ENCODE measurements around the gene CD151. TPM values are rescaled to one million over a fixed set of nuclear protein-coding genes. Genes with fewer than 3 reads are reported as not detected.

CD151 gene
- total and polyA plus RNA-seq, 7 donors: 84.4 to 436 (median 248) TPM

DNA sequence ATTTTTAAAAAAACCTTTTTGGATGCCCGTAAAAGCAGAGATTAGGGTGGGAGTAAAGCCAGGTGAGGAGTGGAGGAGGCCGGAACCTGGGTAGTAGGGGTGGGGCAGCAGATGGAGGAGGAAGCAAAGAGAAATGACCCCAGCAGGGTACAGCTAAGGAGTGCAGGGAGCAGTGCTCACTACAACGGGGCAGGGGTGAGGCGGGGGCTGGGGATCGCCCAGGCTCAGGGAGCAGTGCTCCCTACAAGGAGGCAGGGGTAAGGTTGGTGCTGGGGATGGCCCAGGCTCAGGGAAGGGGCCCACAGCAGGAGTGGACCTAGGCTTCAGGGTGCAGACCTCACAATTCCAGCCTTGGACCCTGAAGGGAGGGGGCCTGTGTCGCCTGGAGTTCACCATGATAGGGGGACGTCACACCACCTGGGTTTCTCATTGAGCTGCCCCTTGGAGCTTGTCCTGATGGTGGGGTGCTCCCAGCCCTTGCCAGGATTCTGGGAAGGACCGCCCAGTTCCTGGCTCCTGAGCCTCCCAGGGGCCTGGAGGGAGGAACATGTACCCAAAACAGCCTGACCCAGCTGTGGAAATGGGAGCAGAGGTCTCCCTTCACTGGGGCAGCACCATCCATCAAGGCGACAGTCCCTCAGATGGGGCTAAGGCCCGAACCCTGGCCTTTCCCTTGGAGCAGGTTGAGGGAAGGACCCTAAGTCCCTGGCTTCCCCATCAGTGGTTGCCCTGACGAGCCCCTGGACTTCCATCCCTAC lies 16.9 kb upstream of the CD151 start:
- TF ChIP-seq POLR2A (IDR thresholded peaks at IDR 0.05) (no peak), POLR2AphosphoS5 (IDR thresholded peaks at IDR 0.05) (no peak), EP300 (IDR thresholded peaks at IDR 0.05) (no peak)
- TF ChIP-seq, protein P1, sequence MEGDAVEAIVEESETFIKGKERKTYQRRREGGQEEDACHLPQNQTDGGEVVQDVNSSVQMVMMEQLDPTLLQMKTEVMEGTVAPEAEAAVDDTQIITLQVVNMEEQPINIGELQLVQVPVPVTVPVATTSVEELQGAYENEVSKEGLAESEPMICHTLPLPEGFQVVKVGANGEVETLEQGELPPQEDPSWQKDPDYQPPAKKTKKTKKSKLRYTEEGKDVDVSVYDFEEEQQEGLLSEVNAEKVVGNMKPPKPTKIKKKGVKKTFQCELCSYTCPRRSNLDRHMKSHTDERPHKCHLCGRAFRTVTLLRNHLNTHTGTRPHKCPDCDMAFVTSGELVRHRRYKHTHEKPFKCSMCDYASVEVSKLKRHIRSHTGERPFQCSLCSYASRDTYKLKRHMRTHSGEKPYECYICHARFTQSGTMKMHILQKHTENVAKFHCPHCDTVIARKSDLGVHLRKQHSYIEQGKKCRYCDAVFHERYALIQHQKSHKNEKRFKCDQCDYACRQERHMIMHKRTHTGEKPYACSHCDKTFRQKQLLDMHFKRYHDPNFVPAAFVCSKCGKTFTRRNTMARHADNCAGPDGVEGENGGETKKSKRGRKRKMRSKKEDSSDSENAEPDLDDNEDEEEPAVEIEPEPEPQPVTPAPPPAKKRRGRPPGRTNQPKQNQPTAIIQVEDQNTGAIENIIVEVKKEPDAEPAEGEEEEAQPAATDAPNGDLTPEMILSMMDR (IDR thresholded peaks at IDR 0.05): no peak
- Histone ChIP-seq H3K36me3 (peaks cover 22 to 39% (median 24%) of the 10 kb centered on the region in 4 donors), H3K4me3 (no peak overlapping the region), H3K27ac (no peak overlapping the region), H3K4me1 (peaks cover 0 to 27% (median 24%) of the 10 kb centered on the region in 4 donors), H3K27me3 (no peaks in the 10 kb centered on the region), H3K9me3 (no peaks in the 10 kb centered on the region)
- DNase-seq: no peak
- WGBS, 2 donors: 85 to 89% methylated on average over 11 of the region's 11 CpGs
- intact Hi-C loops (cut with DNase I): no loop called here

DNA sequence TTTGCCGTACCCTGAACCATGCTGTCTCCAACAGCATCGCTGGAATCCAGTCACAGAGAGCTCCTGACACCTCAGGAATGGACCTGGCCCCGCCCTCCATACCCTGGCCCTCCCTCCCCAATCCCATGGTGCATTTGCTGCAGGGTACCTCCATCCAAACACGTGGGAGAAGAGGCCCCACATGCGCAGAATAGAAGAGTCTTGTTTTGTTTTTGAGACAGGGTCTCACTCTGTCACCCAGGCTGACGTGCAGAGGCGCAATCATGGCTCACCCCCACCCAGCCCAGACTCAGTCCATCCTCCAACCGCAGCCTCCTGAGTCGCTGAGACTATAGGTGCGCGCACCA lies 16.3 kb upstream of the CD151 start:
- Histone ChIP-seq H3K9me3 (no peaks in the 10 kb centered on the region), H3K4me3 (no peak overlapping the region), H3K27me3 (no peaks in the 10 kb centered on the region), H3K4me1 (peaks cover 0 to 27% (median 24%) of the 10 kb centered on the region in 4 donors), H3K36me3 (peaks cover 20 to 36% (median 22%) of the 10 kb centered on the region in 4 donors), H3K27ac (no peak overlapping the region)
- TF ChIP-seq POLR2A (IDR thresholded peaks at IDR 0.05): no peak
- intact Hi-C loops (cut with DNase I): no loop called here
- 82 to 84% methylated on average over 11 of the region's 11 CpGs for WGBS, 2 donors
- DNase-seq: no peak

DNA sequence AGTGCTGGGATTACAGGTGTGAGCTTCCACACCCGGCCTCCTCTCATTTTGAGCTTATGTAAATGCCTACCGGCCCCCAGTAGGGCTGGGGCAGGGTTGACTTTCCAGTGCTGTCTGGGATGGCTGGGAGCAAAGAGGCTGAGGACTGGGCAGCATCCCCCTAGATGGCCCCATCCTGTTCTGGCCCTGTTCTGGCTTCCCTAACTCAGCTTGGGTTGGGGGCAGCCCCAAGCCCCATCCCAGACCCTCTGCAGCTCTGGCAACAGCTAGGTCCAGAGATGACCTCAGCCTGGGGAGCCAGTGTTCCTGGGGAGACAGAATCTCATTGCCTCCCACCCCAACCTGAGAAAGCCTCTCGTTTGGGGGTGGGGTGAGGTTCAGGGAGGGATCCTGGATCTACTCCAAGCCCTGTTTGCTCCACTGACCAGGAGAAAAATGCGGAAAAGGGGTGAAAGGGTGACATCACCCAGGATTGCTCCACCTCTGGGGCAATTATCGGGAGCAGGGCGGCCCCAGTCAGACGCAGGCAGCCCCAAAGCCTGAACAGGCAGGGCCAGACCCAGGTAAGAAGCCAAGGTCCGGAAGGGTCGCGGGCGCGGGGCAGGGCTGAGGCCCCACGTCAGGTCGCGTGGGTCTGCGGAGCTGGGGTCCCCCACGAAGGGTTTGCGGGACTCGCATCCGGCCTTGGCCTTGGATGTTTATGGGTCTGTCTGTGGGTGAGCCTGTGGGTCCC lies 14.2 kb upstream of the CD151 start, which contains the start of gene PNPLA2:
Gene PNPLA2, plus strand, starts transcription at position 519 of the 733 bp plus-strand sequence. CDS start 805 bp downstream, outside the sequence.
- peaks cover 0 to 3% (median 0%) of the 10 kb centered on the region in 3 donors for H3K27me3 ChIP-seq
- H3K27ac ChIP-seq: peak within 1 kb of the TSS; percentile 90 to 99 (median 98)
- H3K9me3 ChIP-seq: no peaks in the 10 kb centered on the region
- no peak for DNase-seq
- H3K4me3 ChIP-seq: peak within 1 kb of the TSS; percentile 66 to 96 (median 82)
- peaks cover 1 to 33% (median 8%) of the 10 kb centered on the region in 4 donors for H3K36me3 ChIP-seq
- peaks cover 0 to 33% (median 30%) of the 10 kb centered on the region in 4 donors for H3K4me1 ChIP-seq
- WGBS, 2 donors: 8 to 32% methylated on average over 20 of the region's 20 CpGs
- intact Hi-C loops (cut with DNase I): no loop called here
- peak in 1 of 4 donors; percentile 25 for TF ChIP-seq POLR2AphosphoS5 (IDR thresholded peaks at IDR 0.05)
- TF ChIP-seq POLR2A (IDR thresholded peaks at IDR 0.05): no peak
- TF ChIP-seq, protein P1 (IDR thresholded peaks at IDR 0.05): no peak

DNA sequence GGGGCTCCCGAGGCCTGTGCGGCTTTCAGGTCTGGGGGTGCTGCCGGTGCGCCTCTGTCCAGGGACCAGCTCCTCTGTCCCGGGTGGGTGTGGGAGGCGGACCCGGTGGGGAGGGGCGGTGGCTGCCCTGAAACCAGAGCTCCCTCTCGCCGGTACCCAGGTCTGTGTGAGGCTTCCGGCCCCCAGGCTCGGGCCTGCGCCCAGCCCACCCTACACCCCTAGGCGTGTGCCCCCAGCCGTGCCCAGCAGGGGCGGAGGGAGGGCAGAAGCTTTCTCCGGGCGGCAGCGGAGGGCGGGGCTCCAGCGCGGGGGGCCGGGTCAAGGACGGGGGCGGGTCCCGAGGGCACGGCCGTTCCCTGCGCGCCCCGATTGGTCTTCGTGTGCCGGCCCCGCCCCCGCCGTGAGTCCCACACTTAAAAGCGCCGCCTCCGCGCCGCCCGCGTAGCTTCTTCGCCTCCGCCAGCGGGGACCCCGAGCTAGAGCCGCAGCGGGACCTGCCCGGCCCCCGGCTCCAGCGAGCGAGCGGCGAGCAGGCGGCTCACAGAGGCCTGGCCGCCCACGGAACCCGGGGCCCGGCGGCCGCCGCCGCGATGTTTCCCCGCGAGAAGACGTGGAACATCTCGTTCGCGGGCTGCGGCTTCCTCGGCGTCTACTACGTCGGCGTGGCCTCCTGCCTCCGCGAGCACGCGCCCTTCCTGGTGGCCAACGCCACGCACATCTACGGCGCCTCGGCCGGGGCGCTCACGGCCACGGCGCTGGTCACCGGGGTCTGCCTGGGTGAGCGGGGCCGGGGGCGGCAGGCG lies 13.4 kb upstream of the CD151 start:
- peak; percentile 97 for DNase-seq
- intact Hi-C loops (cut with DNase I): no loop called here
- TF ChIP-seq POLR2AphosphoS5 (IDR thresholded peaks at IDR 0.05) (peak; percentile 73 to 90 (median 86)), EP300 (IDR thresholded peaks at IDR 0.05) (peak in 2 of 4 donors; percentile 55 to 60), POLR2A (IDR thresholded peaks at IDR 0.05) (peak in 1 of 2 donors; percentile 28)
- TF ChIP-seq, protein P1 (IDR thresholded peaks at IDR 0.05): peak in 3 of 4 experiments; percentile 13 to 32 (median 29)
- peak overlapping the region; percentile 66 to 96 (median 82) for H3K4me3 ChIP-seq
- H3K27me3 ChIP-seq: peaks cover 0 to 10% (median 6%) of the 10 kb centered on the region in 3 donors
- H3K9me3 ChIP-seq: no peaks in the 10 kb centered on the region
- H3K4me1 ChIP-seq: peaks cover 0 to 33% (median 30%) of the 10 kb centered on the region in 4 donors
- H3K27ac ChIP-seq: peak overlapping the region; percentile 90 to 99 (median 98)
- 0 to 1% methylated on average over 96 of the region's 96 CpGs for WGBS, 2 donors
- peaks cover 8 to 33% (median 13%) of the 10 kb centered on the region in 4 donors for H3K36me3 ChIP-seq

Measured in sigmoid colon (tissue), 7 donors.